ENCODE results near the gene ARID3C.

Gene ARID3C

GRCh38 chr9:34575862-34576596, 52.8 kb downstream of the ARID3C start:
- no peak for FAIRE-seq

GRCh38 chr9:34575241-34575640, 53.6 kb downstream of the ARID3C start:
- FAIRE-seq: no peak

- no peak for FAIRE-seq
Observed at GRCh38 chr9:34574571-34574970, 54.3 kb downstream of the ARID3C start.

GRCh38 chr9:34573599-34574325, 55.1 kb downstream of the ARID3C start:
- no peak for FAIRE-seq

GRCh38 chr9:34572628-34573027, 56.2 kb downstream of the ARID3C start:
- FAIRE-seq: no peak

- no peak for FAIRE-seq
Observed at GRCh38 chr9:34572092-34572491, 56.8 kb downstream of the ARID3C start.

GRCh38 chr9:34571481-34571810, 57.4 kb downstream of the ARID3C start:
- no peak for FAIRE-seq
